Measurements from ENCODE around the gene COX8C.

COX8C gene

GRCh38 chr14:93346926-93347721 is at the start of gene COX8C:
COX8C (plus strand) TSS chr14:93347182; CDS start chr14:93347269, 87 bp downstream.
- no peak within 1 kb of the TSS for H3K27ac ChIP-seq (ENCODE audit: low read depth, low read length)
- H3K27me3 ChIP-seq (ENCODE audit: control insufficient read depth, insufficient read depth, low read length), result no peaks in the 10 kb centered on the region
- H3K4me1 ChIP-seq (ENCODE audit: control insufficient read depth, insufficient read depth, low read length), result peaks cover 13% of the 10 kb centered on the region
- H3K9ac ChIP-seq (ENCODE audit: low read length), result no peak within 1 kb of the TSS
- peaks cover 18% of the 10 kb centered on the region for H3K9me3 ChIP-seq (ENCODE audit: control insufficient read depth, insufficient read depth, low read depth, low read length)
- no peak within 1 kb of the TSS for H3K4me3 ChIP-seq (ENCODE audit: low read depth, low read length)
- no peaks in the 10 kb centered on the region; the same call in 1 of the 2 replicates for H3K36me3 ChIP-seq (ENCODE audit: control insufficient read depth, insufficient read depth, low read length)

GRCh38 chr14:93299416-93299815 is 47.6 kb upstream of the COX8C start:
- Histone ChIP-seq H3K9ac (ENCODE audit: low read length) (no peak overlapping the region), H3K4me1 (ENCODE audit: control insufficient read depth, insufficient read depth, low read length) (peaks cover 31% of the 10 kb centered on the region)

GRCh38 chr14:93299866-93300265 is 47.1 kb upstream of the COX8C start:
- no peaks in the 10 kb centered on the region for H3K27me3 ChIP-seq (ENCODE audit: control insufficient read depth, insufficient read depth, low read length)
- H3K36me3 ChIP-seq (ENCODE audit: control insufficient read depth, insufficient read depth, low read length), result no peaks in the 10 kb centered on the region
- H3K4me3 ChIP-seq (ENCODE audit: low read depth, low read length), result no peak overlapping the region
- no peaks in the 10 kb centered on the region for H3K9me3 ChIP-seq (ENCODE audit: control insufficient read depth, insufficient read depth, low read depth, low read length)
- peaks cover 36% of the 10 kb centered on the region for H3K4me1 ChIP-seq (ENCODE audit: control insufficient read depth, insufficient read depth, low read length)
- H3K27ac ChIP-seq (ENCODE audit: low read depth, low read length), result no peak overlapping the region
- no peak overlapping the region for H3K9ac ChIP-seq (ENCODE audit: low read length)

More at GRCh38 chr14:93299416-93299815, 47.6 kb upstream of the COX8C start:
- H3K4me3 ChIP-seq (ENCODE audit: low read depth, low read length), result no peak overlapping the region
- H3K36me3 ChIP-seq (ENCODE audit: control insufficient read depth, insufficient read depth, low read length), result peaks cover 2% of the 10 kb centered on the region; the same call in 1 of the 2 replicates
- 0 out of 2 replicates have a peak overlapping the region, but pooled peaks have one; percentile 34 for H3K27ac ChIP-seq (ENCODE audit: low read depth, low read length)
- no peaks in the 10 kb centered on the region for H3K27me3 ChIP-seq (ENCODE audit: control insufficient read depth, insufficient read depth, low read length)
- no peaks in the 10 kb centered on the region for H3K9me3 ChIP-seq (ENCODE audit: control insufficient read depth, insufficient read depth, low read depth, low read length)

- no peaks in the 10 kb centered on the region for H3K36me3 ChIP-seq (ENCODE audit: control insufficient read depth, insufficient read depth, low read length)
- no peak overlapping the region for H3K9ac ChIP-seq (ENCODE audit: low read length)
- no peaks in the 10 kb centered on the region for H3K27me3 ChIP-seq (ENCODE audit: control insufficient read depth, insufficient read depth, low read length)
- 0 out of 2 replicates have a peak overlapping the region, but pooled peaks have one; percentile 48 for H3K27ac ChIP-seq (ENCODE audit: low read depth, low read length)
- H3K4me1 ChIP-seq (ENCODE audit: control insufficient read depth, insufficient read depth, low read length), result peaks cover 37% of the 10 kb centered on the region
- no peaks in the 10 kb centered on the region for H3K9me3 ChIP-seq (ENCODE audit: control insufficient read depth, insufficient read depth, low read depth, low read length)
- H3K4me3 ChIP-seq (ENCODE audit: low read depth, low read length), result no peak overlapping the region
Measured at GRCh38 chr14:93301821-93302447, 45.0 kb upstream of the COX8C start.

- Histone ChIP-seq H3K27ac (ENCODE audit: low read depth, low read length) (no peak overlapping the region), H3K9ac (ENCODE audit: low read length) (no peak overlapping the region), H3K36me3 (ENCODE audit: control insufficient read depth, insufficient read depth, low read length) (no peaks in the 10 kb centered on the region), H3K9me3 (ENCODE audit: control insufficient read depth, insufficient read depth, low read depth, low read length) (no peaks in the 10 kb centered on the region), H3K27me3 (ENCODE audit: control insufficient read depth, insufficient read depth, low read length) (no peaks in the 10 kb centered on the region), H3K4me3 (ENCODE audit: low read depth, low read length) (no peak overlapping the region), H3K4me1 (ENCODE audit: control insufficient read depth, insufficient read depth, low read length) (peaks cover 37% of the 10 kb centered on the region)
Measured at GRCh38 chr14:93302688-93303581, 44.0 kb upstream of the COX8C start.

- Histone ChIP-seq H3K4me1 (ENCODE audit: control insufficient read depth, insufficient read depth, low read length) (peaks cover 37% of the 10 kb centered on the region), H3K27me3 (ENCODE audit: control insufficient read depth, insufficient read depth, low read length) (no peaks in the 10 kb centered on the region), H3K9me3 (ENCODE audit: control insufficient read depth, insufficient read depth, low read depth, low read length) (no peaks in the 10 kb centered on the region), H3K4me3 (ENCODE audit: low read depth, low read length) (no peak overlapping the region), H3K27ac (ENCODE audit: low read depth, low read length) (no peak overlapping the region), H3K36me3 (ENCODE audit: control insufficient read depth, insufficient read depth, low read length) (no peaks in the 10 kb centered on the region), H3K9ac (ENCODE audit: low read length) (no peak overlapping the region)
Measured at GRCh38 chr14:93303659-93304058, 43.3 kb upstream of the COX8C start.

- Histone ChIP-seq H3K27me3 (ENCODE audit: control insufficient read depth, insufficient read depth, low read length) (no peaks in the 10 kb centered on the region), H3K9ac (ENCODE audit: low read length) (no peak overlapping the region), H3K27ac (ENCODE audit: low read depth, low read length) (no peak overlapping the region), H3K4me3 (ENCODE audit: low read depth, low read length) (no peak overlapping the region), H3K36me3 (ENCODE audit: control insufficient read depth, insufficient read depth, low read length) (no peaks in the 10 kb centered on the region), H3K4me1 (ENCODE audit: control insufficient read depth, insufficient read depth, low read length) (peaks cover 29% of the 10 kb centered on the region), H3K9me3 (ENCODE audit: control insufficient read depth, insufficient read depth, low read depth, low read length) (no peaks in the 10 kb centered on the region)
Measured at GRCh38 chr14:93304771-93305170, 42.2 kb upstream of the COX8C start.

- Histone ChIP-seq H3K4me3 (ENCODE audit: low read depth, low read length) (no peak overlapping the region), H3K27me3 (ENCODE audit: control insufficient read depth, insufficient read depth, low read length) (no peaks in the 10 kb centered on the region), H3K36me3 (ENCODE audit: control insufficient read depth, insufficient read depth, low read length) (no peaks in the 10 kb centered on the region), H3K9ac (ENCODE audit: low read length) (no peak overlapping the region), H3K9me3 (ENCODE audit: control insufficient read depth, insufficient read depth, low read depth, low read length) (no peaks in the 10 kb centered on the region), H3K27ac (ENCODE audit: low read depth, low read length) (no peak overlapping the region), H3K4me1 (ENCODE audit: control insufficient read depth, insufficient read depth, low read length) (peaks cover 26% of the 10 kb centered on the region)
Measured at GRCh38 chr14:93305725-93306418, 41.1 kb upstream of the COX8C start.

- Histone ChIP-seq H3K9ac (ENCODE audit: low read length) (no peak overlapping the region), H3K27me3 (ENCODE audit: control insufficient read depth, insufficient read depth, low read length) (no peaks in the 10 kb centered on the region), H3K27ac (ENCODE audit: low read depth, low read length) (no peak overlapping the region), H3K4me1 (ENCODE audit: control insufficient read depth, insufficient read depth, low read length) (peaks cover 20% of the 10 kb centered on the region), H3K36me3 (ENCODE audit: control insufficient read depth, insufficient read depth, low read length) (no peaks in the 10 kb centered on the region), H3K4me3 (ENCODE audit: low read depth, low read length) (no peak overlapping the region), H3K9me3 (ENCODE audit: control insufficient read depth, insufficient read depth, low read depth, low read length) (no peaks in the 10 kb centered on the region)
Measured at GRCh38 chr14:93306812-93307211, 40.2 kb upstream of the COX8C start.

- H3K36me3 ChIP-seq (ENCODE audit: control insufficient read depth, insufficient read depth, low read length), result no peaks in the 10 kb centered on the region
- H3K4me1 ChIP-seq (ENCODE audit: control insufficient read depth, insufficient read depth, low read length), result peaks cover 11% of the 10 kb centered on the region
- no peaks in the 10 kb centered on the region for H3K27me3 ChIP-seq (ENCODE audit: control insufficient read depth, insufficient read depth, low read length)
- H3K4me3 ChIP-seq (ENCODE audit: low read depth, low read length), result no peak overlapping the region
- no peak overlapping the region for H3K9ac ChIP-seq (ENCODE audit: low read length)
- no peak overlapping the region for H3K27ac ChIP-seq (ENCODE audit: low read depth, low read length)
- H3K9me3 ChIP-seq (ENCODE audit: control insufficient read depth, insufficient read depth, low read depth, low read length), result no peaks in the 10 kb centered on the region
Measured at GRCh38 chr14:93308686-93309345, 38.2 kb upstream of the COX8C start.

All from HUES6 (cell line).